Hepatocyte (in vitro differentiated cells): ENCODE data around the gene RENBP.

Source experiments
- CTCF ChIP-seq: fragments of 200-600 bp; sonication (generic); IDR thresholded peaks from 2 replicates; pipeline ENCODE4 v1.5.1; 2016; ENCODE audit warnings: antibody characterized with exemption, mild to moderate bottlenecking; ENCODE audit not compliant: poor library complexity
- EZH2 ChIP-seq: fragments of 200-600 bp; sonication (generic); IDR thresholded peaks from 2 replicates; pipeline ENCODE4 v1.6.1; 2016; ENCODE audit warnings: antibody characterized with exemption, mild to moderate bottlenecking, borderline replicate concordance
- EZH2phosphoT487 ChIP-seq: fragments of 200-600 bp; sonication (generic); IDR thresholded peaks from one replicate; pipeline ENCODE4 v1.6.1; 2018; ENCODE audit warnings: antibody characterized with exemption, mild to moderate bottlenecking, low read depth, moderate library complexity; ENCODE audit not compliant: unreplicated experiment, severe bottlenecking

- TF ChIP-seq EZH2phosphoT487 = no peak
- TF ChIP-seq CTCF = no peak
- no peak for TF ChIP-seq EZH2
Observed at GRCh38 chrX:153963546-153963945, 19.1 kb upstream of the RENBP start.
